GM19043 (cell line): Measurements from ENCODE around the gene NPHP4.

Experiments used
- ATAC-seq: cut with Tn5 transposase; IDR thresholded peaks from one replicate; pipeline ENCODE4 v1.9.1; 2021; ENCODE audit warnings: low read depth; ENCODE audit not compliant: unreplicated experiment

NPHP4 gene

DNA sequence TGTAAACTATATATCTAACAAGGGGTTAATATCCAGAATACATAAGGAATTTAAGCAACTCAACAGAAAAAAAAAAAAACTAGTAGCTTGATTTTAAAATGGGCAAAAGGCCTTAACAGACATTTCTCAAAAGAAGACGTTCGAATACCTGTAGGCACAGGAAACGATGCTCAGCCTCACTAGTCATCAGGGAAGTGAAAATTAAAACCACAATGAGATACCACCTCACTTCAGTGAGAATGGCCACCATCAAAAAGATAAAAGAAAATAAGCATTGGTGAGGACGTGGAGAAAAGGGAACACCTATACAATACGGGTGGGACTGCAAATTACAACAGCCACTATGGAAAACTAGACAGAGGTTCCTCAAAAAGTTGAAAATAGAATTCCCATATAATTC, 37.3 kb downstream of the NPHP4 start:
- no peak for ATAC-seq

DNA sequence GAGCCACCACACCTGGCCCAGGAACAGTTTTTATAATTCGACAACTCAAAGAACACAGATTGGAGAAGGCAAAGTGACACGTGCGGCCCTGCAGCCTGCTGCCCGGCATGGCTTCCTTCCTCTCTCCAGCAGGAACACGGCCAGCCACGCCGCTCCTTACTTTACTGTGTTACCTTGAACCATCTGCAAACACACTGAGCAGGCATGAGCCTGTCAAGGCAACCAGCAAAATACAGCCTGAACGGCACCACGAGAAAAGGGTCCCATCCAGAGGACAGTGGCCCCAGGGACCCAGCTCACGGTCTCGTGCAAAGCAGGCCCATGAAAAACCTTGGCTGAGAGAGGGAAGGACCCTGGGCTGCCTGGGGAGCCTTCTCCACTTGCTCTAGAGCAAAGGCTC, 38.8 kb downstream of the NPHP4 start:
- ATAC-seq: no peak

DNA sequence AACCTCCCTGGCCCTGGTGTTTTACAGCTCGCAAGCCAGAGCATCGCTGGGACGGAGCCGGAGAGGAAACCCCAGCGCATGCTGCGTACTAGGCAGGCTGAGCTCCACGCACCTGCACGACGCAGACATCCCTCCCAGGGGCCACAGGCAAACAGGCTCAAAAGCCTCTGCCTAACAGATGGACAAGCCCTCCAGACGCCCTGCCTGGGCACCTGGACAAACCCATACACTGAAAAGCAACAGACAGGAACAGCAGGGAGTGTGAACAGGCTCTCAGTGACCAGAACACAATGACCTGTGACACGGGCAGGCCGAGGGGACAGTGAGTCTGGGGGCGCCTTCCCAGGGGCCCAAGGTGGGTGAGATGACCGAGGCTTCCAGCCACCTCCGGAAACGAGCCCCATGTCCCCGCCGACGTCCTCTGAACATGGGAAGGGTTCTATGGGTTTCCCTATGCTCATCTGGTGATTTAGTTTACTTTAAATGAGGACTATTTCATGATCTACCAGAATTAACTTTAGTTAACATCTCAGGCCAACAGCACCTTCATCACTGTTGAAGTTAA, 40.3 kb downstream of the NPHP4 start:
- ATAC-seq: no peak

DNA sequence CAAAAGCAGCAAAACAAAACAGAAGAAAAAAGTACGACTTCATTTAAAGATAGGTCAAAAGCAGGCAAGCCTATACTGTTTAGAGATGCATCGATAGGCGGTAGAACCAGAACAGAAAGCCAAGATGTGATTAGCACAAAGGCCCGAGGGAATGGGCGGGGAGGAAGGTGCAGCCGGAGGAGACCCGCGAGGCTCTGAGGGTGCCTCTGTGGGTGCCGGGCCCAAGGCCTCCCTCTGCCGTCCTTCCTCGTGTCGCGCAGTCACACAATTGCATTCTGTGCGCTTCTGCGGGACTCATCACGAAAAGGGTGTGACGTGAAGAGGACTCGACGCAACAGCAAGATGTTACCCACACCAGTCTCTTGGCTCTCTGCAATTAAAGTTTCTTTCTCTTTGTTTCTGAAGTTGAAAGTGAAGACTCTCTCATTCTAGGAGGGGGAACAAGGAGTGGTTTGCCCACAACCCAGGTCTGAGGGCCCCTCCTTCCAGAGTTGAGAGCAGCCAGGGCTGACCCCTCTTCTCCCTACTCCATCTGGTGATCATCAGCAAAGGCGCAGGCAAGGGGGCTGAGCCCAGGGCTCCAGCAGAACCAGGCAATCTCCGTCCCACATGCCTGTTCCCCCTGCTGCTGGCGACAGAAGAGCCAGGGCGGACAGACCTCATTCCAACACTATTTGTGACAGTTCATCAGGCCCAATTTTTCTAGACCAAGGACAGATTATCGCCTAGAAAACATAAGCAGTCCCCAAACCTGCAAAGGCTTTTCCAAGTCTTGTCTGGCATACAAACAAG, 41.0 kb downstream of the NPHP4 start:
- no peak for ATAC-seq

DNA sequence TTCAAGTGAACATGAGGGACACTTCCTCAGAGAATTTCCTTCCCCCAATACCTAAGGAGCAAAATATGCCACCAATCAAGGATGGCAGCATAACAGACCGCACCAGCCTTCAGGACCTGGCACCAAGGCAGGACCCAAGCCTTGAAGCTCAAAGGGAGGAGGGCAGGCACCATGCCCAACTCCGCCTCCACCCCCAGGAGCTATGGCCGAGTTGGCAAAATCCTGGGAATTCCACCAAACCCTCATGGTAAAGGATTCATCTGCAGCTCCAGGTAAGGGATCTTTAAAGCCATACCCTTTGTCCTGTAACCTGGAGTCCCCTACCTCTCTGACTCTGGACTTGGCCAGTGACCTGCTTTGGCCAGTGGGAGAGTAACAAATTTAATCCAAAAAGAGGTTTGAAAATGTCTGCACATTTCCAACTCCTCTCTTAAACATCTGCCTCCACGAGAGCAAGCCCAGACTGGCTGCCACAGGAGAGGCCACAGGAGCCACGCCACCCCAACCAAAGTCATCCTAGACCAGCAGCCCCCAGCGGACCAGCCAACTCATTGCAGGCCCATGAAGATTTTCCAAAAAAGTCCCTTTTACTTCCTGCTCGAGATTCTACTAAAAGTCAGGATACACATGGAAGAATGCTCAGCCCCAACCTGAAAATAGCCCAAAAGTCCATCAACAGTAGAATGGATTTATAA, 41.9 kb downstream of the NPHP4 start:
- no peak for ATAC-seq

DNA sequence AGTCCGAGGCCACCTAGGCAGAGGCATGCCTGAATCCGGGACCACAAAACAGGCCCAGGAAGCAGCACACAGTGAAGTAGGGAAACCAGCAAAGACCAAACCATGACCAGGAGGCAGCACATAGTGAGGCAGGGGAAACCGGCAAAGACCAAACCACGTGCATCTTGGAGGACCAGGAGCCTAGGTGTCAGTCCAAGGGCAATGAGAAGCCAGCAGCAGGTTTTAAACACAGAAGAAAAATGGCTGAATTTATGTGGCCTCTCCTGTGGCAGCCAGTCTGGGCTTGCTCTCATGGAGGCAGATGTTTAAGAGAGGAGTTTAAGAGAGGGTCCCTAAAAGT, 42.5 kb downstream of the NPHP4 start:
- no peak for ATAC-seq

DNA sequence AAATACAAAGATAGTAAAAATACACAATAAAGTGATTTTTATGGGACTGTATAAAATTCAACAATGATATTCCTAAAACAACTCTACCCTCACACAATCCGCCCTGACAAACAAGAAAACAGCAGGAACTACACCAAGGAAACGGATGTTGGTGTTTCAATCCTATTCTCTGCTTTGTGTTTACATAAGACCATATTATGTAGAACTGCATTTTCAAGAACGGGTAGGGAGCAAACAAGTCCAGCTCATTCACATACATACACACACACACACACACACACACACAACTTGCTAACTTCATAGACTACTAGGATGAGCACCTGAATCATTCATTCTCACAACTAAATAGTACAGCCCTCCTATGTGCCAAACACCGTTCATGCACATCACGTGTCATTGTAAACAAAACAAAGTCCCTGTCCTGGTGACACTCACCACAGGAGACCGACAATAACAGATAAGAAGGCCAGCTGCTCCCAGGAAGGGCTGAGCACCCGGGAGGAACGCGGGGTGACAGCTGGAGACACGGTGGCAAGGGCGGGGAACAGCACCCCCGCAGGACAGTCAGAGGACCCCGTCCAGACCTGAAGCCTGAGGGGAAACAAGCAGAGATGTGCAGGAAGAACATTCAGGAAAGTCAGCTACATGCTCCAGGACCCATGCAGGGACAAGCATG, 43.0 kb downstream of the NPHP4 start:
- no peak for ATAC-seq

DNA sequence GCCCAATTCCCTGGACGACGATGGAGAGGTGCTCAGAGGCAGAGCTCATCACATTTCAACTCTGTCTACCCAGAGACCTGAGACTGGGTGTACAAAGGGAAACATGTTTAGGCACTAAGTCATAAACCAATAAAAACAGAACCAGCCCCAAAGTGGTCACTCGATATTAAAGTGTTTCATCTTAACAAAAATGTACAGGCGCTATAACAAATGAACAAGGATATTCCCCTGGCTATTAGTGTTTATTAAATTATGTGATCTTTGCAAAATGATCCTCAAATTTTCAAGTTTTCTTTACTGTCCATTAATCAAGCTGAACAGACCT, 43.6 kb downstream of the NPHP4 start:
- ATAC-seq: no peak

DNA sequence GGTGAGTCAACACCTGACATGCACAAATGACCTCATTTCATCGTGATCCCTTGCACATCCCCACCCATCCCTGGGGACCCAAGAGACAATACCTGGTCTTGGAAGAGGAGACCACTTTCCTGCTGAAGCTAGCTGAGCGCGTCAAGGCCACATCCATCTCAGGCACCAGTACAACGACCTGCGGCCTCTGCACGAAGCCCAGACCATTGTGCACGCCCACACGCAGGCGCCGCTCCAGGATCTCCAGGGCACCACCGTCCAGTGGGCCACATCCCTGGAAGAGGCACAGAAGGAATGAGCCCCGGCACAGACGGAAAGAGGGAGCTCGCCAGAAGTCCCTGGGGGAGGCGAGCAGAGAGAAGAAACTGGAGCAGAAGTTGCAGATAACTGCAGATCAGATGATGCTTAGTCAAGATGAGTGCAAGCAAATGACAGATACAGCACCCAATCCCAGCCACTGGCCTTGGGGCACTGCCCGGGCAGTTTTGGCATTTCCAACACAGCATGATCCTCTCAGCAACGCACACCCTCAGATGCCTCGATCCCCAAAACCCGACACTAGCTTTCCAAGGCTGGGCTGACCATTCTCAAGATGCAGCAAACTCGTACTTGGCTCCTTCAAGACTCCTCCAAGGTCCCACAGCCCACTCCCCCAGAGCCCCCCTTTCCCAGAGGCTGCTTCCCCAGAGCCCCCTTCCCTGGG, 44.1 kb downstream of the NPHP4 start:
- ATAC-seq: no peak

DNA sequence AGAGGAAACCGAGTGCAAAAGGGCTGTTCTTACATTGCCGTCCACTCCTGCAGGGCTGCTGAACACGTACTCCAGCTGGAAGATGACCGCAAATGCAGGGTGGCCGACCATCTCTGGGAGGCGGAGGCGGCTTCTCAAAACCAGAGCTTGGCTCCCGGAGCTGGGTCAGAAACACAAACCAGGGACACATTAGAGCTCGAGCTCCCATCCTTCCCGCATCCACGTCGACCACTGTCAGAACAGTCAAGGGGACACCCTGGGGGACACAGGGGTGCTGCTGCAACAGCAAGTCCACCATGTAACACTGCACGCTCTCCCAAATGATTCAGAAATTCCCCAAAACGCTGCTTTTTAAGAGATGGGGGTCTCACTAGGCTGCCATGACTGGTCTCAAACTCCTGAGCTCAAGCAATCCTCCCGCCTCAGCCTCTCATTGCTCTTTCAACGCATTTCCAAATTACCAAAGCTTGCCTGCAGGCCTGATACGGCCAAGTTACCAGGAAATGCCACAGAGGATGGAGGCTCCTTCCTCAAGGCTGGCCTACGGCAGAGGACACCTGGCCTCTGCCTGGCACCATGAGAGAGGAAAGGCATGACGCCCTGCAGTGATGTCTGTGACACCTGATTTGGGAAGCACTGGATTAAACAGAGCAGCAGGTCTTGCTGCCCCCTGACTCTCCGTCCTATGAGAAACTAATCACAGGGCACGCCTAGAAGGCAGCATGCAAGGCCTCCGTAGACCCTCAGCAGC, 45.0 kb downstream of the NPHP4 start:
- no peak for ATAC-seq

DNA sequence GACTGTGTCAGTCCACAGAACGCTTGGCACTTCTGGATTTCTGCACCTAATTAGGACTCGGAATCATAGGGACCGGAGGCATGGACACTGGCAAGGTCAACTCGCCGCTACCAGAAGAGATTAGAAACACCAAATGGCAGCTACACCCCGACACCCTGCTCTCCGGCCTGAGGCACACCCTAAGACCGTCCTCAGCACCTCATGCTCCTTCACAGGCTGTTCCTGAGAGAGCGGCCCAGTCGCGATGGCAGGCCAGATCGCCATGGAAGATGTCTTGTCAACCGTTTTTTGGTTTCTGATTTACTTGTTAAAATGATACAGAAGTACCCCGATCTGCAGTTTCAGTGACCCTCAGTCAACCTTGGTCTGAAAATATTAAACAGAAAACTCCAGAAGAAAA, 46.8 kb downstream of the NPHP4 start:
- no peak for ATAC-seq

DNA sequence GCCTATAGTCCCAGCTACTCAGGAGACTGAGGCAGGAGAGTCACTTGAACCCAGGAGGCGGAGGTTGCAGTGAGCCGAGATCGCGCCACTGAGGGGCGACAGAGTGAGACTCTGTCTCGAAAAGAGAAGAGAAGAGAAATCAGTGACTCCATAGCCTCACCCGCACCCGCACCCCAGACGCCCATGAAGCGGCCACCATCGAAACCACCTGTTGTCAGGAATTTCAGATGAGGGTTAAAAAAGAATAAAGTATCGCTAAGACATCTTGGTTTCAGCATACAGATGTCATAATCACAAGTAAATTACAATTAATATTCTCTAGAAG, 47.4 kb downstream of the NPHP4 start:
- no peak for ATAC-seq

DNA sequence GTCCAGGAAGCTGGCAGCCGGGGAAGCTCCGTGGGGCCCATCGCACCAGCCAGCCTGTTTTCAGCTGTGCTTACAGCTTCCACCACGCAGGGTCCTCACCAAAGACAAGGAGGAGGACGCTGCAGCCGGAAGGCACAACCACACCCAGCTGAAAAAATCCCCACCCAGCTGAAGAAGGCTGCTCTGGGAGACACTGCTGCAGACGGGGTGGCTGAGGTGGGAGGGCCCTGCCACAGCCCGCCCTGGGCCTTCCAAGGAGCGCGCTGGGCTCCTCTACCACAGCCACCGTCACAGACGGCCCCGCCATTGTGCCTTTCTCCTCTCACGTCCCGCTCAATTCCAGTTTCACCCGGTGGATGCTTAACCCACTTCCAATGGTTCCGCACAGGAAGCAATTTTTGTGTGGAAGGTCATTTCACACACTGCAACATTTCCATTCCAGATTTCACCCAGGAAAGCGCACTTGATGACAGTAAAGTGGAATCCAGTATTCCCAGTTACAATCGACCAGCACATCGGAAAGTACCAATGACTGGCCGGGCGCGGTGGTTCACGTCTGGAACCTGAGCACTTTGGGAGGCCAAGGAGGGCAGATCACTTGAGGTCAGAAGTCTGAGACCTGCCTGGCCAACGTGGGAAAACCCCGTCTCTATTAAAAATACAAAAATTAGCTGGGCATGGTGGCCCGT, 47.9 kb downstream of the NPHP4 start:
- no peak for ATAC-seq

DNA sequence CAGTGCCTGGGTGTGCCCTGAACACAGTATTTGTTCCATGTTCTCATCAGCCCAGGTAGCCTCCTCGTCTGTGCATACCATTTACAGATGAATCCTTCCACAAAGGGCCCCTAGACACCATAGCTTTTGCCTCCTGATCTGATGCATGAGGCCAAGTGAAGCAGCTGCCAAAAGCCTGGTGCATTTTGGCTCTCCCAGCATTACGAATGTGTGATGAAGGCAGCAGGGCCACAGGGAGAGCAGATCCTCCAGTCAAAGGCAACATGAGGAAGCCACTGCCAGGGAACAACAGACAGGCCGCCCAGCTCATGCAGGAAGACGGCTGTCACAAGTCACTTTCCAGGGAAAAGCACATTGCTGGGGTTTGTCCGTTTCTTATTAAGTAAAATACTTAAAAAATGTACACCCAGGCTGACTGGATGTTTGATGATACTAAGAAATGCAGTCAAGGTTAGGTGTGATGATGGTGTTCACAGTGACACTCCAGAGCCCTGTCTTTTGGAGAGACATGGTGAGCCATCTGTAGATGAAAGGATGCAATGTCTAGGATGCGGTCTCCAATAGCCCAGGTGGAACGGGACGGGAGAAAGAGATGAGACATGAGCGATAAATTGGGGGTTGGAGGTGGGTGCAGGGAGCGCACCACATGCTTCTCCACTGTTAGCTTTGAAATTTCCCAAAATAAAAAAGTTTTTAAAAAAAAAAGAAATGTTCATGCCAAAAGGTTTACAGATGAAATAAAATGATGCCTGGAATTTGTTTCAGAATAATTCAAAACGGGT, 48.7 kb downstream of the NPHP4 start:
- no peak for ATAC-seq

DNA sequence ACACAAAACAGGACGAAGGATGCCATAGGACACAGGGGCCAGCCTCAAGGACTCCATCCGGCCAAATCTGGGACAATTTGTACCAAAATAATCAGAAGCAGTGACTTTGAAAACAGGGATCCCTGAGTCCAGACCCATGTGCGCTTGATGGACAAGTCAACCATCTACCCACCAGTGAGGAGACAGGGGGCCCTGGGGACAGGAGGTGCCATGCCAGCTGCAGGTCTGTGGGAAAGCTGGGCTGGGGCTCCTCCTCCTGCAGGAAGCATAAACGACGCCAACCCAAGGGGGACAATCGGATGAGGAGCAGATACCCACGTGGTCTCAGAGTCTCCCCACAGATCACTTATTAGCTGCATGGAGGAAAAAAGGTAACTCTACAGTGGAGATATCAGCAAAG, 50.6 kb downstream of the NPHP4 start:
- ATAC-seq: no peak

DNA sequence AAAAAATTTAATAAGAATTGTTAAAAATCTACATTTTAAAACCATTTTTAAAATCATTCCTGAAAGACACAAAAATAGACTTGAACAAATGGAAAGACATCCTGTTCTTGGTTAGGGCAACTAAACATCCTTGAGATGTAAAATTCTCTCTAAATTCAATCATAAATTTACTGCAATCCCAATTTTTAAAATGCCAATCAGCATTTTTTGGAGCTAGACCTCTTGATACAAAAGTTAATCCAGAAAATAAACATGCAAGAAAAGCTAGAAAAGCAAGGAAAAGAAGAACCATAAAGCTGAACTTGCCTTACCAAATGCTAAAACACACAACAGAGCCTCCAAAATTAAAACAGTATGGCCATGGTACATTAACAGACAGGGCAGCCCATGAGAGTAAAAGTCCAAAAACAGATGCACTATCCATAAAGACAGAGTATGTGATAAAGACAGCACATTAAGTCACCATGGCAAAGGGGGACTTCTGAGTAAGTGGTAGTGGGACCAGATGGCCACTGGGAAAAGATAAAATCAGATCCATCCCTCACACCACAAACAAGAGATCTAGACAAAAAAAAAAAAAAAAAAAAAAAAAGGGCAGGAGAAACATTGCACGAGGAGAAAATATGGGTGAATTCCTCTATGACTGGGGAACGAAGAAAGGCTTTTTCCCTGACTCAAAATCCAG, 51.4 kb downstream of the NPHP4 start:
- ATAC-seq: no peak

DNA sequence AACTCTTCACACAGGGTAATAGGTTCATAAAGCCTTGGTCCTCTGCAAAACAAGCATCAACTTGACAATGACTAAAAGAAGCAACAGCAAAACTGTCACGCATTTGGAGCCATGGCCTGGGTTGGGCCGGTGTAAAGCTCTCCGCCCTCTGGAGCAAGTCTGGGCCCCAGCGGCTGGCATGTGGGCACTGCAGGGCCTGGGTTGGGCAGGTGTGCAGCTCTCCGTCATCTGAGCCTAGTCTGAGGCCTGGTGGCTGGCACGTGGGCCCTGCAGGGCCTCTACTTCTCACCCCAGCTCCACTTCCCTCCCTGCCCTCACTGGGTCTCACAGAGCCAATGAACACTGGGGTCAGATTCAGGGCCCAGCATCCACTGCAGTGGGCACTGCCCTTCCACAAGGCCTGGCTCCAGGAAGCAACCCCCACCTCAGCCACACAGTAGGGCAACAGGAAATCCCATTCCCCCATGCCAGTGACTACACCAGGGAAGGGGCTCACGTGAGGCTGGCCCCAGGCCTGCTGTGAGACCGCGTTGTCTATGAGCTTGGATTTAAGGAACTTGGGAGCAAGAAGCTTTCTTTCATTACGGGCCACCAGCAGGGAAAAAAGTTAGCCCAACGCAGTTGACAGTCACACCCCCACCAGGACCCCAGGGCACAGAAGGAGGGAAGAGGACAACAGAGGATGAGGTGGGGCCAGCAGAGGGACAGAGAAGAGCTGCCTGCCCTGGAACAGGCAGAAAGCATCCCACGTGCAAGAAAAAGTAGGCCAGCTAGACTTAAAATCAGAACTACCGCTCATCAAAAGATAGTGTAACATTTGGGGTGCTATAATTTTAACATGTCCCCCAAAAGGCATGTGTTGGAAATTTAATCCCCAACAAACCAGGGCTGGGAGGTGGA, 52.7 kb downstream of the NPHP4 start:
- no peak for ATAC-seq
